ENCODE measurements around the gene IVL.

Gene IVL

GRCh38 chr1:152953761-152954160 lies 45.4 kb downstream of the IVL start:
- DNase-seq, result no peak

GRCh38 chr1:152954436-152954835 lies 46.1 kb downstream of the IVL start:
- no peak for DNase-seq

DNA sequence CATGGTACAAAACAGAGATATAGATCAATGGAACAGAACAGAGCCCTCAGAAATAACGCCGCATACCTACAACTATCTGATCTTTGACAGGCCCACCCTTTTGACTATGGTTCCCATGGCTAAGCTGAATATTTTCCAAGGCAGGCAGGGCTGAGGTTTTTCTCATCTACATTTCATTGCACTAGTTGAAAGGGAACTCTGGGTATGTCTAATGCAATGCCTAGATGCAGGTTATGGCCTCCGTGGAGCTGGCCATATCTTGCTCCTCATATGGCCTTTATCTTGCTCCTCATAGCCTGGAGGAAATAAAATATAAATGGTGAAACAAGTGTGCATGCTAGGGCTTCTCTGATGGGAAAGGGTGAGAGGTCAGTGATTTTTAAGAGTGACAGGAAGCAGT lies 49.2 kb downstream of the IVL start:
- no peak for DNase-seq

DNA sequence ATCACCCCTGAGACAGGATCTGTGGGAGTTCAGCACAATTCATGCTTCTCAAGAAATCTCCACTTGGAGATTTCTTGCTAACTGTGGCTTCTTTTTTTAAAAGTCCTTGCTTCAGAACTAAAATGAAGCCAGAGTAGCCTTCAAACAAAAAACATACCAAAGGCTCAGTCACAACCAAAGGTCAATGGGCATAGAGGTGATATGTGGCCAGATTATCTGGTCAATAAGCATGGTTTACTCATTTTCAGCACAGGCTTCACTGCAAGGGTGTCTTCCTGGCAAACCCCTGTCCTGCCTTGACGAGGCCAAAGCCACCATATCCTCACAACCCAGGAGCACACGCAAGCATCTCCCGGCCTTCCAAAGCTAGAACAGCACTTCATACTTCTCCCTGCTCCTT lies 50.9 kb downstream of the IVL start:
- no peak for DNase-seq

- no peak for DNase-seq
Measured at GRCh38 chr1:152959801-152960451, 51.6 kb downstream of the IVL start.

- DNase-seq, result no peak
Measured at GRCh38 chr1:152960452-152961044, 52.2 kb downstream of the IVL start.

Measured in femur (tissue), 1 donor.